ENCODE results near the gene PIGQ.

PIGQ gene

GRCh38 chr16:564690-565418, 4.9 kb upstream of the PIGQ start:
- no peak for DNase-seq (ENCODE audit: low read depth, low spot score)
- Histone ChIP-seq H3K9ac (ENCODE audit: insufficient read length, low read depth) (peak overlapping the region; percentile 50), H3K4me1 (ENCODE audit: insufficient read depth, insufficient read length) (peaks cover 34% of the 10 kb centered on the region), H3K27me3 (ENCODE audit: insufficient read depth, insufficient read length) (peaks cover 24% of the 10 kb centered on the region), H3K4me3 (ENCODE audit: insufficient read length, low read depth) (no peak overlapping the region), H3K36me3 (ENCODE audit: insufficient read depth, insufficient read length, low read length) (no peaks in the 10 kb centered on the region), H3K9me3 (ENCODE audit: insufficient read depth, low read length) (no peaks in the 10 kb centered on the region)
- TF ChIP-seq YY1 (IDR thresholded peaks at IDR 0.05; ENCODE audit: insufficient read depth, insufficient read length) (no peak), SUZ12 (IDR thresholded peaks at IDR 0.05; ENCODE audit: extremely low read depth, insufficient read depth, insufficient read length) (no peak), ZNF274 (IDR thresholded peaks at IDR 0.05; ENCODE audit: low read depth, low read length) (no peak)

- H3K4me1 ChIP-seq (ENCODE audit: insufficient read depth, insufficient read length), result peaks cover 35% of the 10 kb centered on the region
- H3K27me3 ChIP-seq (ENCODE audit: insufficient read depth, insufficient read length), result peaks cover 19% of the 10 kb centered on the region
- no peaks in the 10 kb centered on the region for H3K36me3 ChIP-seq (ENCODE audit: insufficient read depth, insufficient read length, low read length)
- no peak overlapping the region for H3K4me3 ChIP-seq (ENCODE audit: insufficient read length, low read depth)
- H3K9me3 ChIP-seq (ENCODE audit: insufficient read depth, low read length), result no peaks in the 10 kb centered on the region
- TF ChIP-seq SUZ12 (IDR thresholded peaks at IDR 0.05; ENCODE audit: extremely low read depth, insufficient read depth, insufficient read length), result no peak
- no peak for TF ChIP-seq ZNF274 (IDR thresholded peaks at IDR 0.05; ENCODE audit: low read depth, low read length)
- no peak for TF ChIP-seq YY1 (IDR thresholded peaks at IDR 0.05; ENCODE audit: insufficient read depth, insufficient read length)
- peak overlapping the region; percentile 59 for H3K9ac ChIP-seq (ENCODE audit: insufficient read length, low read depth)
- DNase-seq (ENCODE audit: low read depth, low spot score), result no peak
Observed at GRCh38 chr16:565419-566330, 4.1 kb upstream of the PIGQ start.

- H3K4me3 ChIP-seq (ENCODE audit: insufficient read length, low read depth), result no peak within 1 kb of the TSS
- peaks cover 41% of the 10 kb centered on the region for H3K4me1 ChIP-seq (ENCODE audit: insufficient read depth, insufficient read length)
- no peak for DNase-seq (ENCODE audit: low read depth, low spot score)
- TF ChIP-seq ZNF274 (IDR thresholded peaks at IDR 0.05; ENCODE audit: low read depth, low read length), result no peak
- no peak for TF ChIP-seq SUZ12 (IDR thresholded peaks at IDR 0.05; ENCODE audit: extremely low read depth, insufficient read depth, insufficient read length)
- no peak for TF ChIP-seq YY1 (IDR thresholded peaks at IDR 0.05; ENCODE audit: insufficient read depth, insufficient read length)
- no peaks in the 10 kb centered on the region for H3K9me3 ChIP-seq (ENCODE audit: insufficient read depth, low read length)
- peaks cover 8% of the 10 kb centered on the region for H3K27me3 ChIP-seq (ENCODE audit: insufficient read depth, insufficient read length)
- H3K9ac ChIP-seq (ENCODE audit: insufficient read length, low read depth), result peak within 1 kb of the TSS; percentile 70
- peaks cover 6% of the 10 kb centered on the region for H3K36me3 ChIP-seq (ENCODE audit: insufficient read depth, insufficient read length, low read length)
Observed at GRCh38 chr16:566475-567372, 3.0 kb upstream of the PIGQ start, which contains the start of gene NHLRC4. Gene NHLRC4, plus strand, starts transcription at chr16:567005. Its CDS starts 1,043 bp downstream, at chr16:568048.

GRCh38 chr16:567373-568256, 2.2 kb upstream of the PIGQ start:
- peak overlapping the region; percentile 70 for H3K9ac ChIP-seq (ENCODE audit: insufficient read length, low read depth)
- H3K9me3 ChIP-seq (ENCODE audit: insufficient read depth, low read length), result no peaks in the 10 kb centered on the region
- no peak overlapping the region for H3K4me3 ChIP-seq (ENCODE audit: insufficient read length, low read depth)
- H3K36me3 ChIP-seq (ENCODE audit: insufficient read depth, insufficient read length, low read length), result peaks cover 15% of the 10 kb centered on the region
- H3K4me1 ChIP-seq (ENCODE audit: insufficient read depth, insufficient read length), result peaks cover 45% of the 10 kb centered on the region
- no peak for DNase-seq (ENCODE audit: low read depth, low spot score)
- peaks cover 2% of the 10 kb centered on the region for H3K27me3 ChIP-seq (ENCODE audit: insufficient read depth, insufficient read length)
- TF ChIP-seq YY1 (IDR thresholded peaks at IDR 0.05; ENCODE audit: insufficient read depth, insufficient read length) (no peak), SUZ12 (IDR thresholded peaks at IDR 0.05; ENCODE audit: extremely low read depth, insufficient read depth, insufficient read length) (no peak), ZNF274 (IDR thresholded peaks at IDR 0.05; ENCODE audit: low read depth, low read length) (no peak)

- peak overlapping the region; percentile 85 for H3K9ac ChIP-seq (ENCODE audit: insufficient read length, low read depth)
- H3K4me1 ChIP-seq (ENCODE audit: insufficient read depth, insufficient read length), result peaks cover 46% of the 10 kb centered on the region
- peak overlapping the region; percentile 88 for H3K4me3 ChIP-seq (ENCODE audit: insufficient read length, low read depth)
- H3K9me3 ChIP-seq (ENCODE audit: insufficient read depth, low read length), result no peaks in the 10 kb centered on the region
- peaks cover 25% of the 10 kb centered on the region for H3K36me3 ChIP-seq (ENCODE audit: insufficient read depth, insufficient read length, low read length)
- no peaks in the 10 kb centered on the region for H3K27me3 ChIP-seq (ENCODE audit: insufficient read depth, insufficient read length)
- TF ChIP-seq ZNF274 (IDR thresholded peaks at IDR 0.05; ENCODE audit: low read depth, low read length) (no peak), SUZ12 (IDR thresholded peaks at IDR 0.05; ENCODE audit: extremely low read depth, insufficient read depth, insufficient read length) (no peak), YY1 (IDR thresholded peaks at IDR 0.05; ENCODE audit: insufficient read depth, insufficient read length) (no peak)
- DNase-seq (ENCODE audit: low read depth, low spot score), result no peak
Observed at GRCh38 chr16:568401-569258, 1.1 kb upstream of the PIGQ start.

Data from NT2/D1 (cell line).